Keratinocyte (primary cell): ENCODE measurements around the gene FAM120B. TPM values are rescaled to one million over a fixed set of nuclear protein-coding genes. Genes with fewer than 3 reads are reported as not detected.

Experiments
- DNase-seq: peaks from one replicate; pipeline ENCODE4 v3.0.0-alpha.2; 2011; ENCODE audit warnings: low read depth, missing footprints, low spot score
- FAIRE-seq: peaks from 2 replicates; lab custom pipeline; 2011; peaks lifted over from hg19 to GRCh38; lab: Jason Lieb, UNC
- H2AFZ ChIP-seq: 2 replicates; pipeline ENCODE4 v1.6.0; 2012; ENCODE audit warnings: low read length, control low read depth, inconsistent platforms; ENCODE audit not compliant: control insufficient read depth
- H3K27ac ChIP-seq: 2 replicates; pipeline ENCODE4 v1.5.1; 2011; ENCODE audit warnings: low read length; ENCODE audit not compliant: control insufficient read depth, insufficient read depth
- H3K27me3 ChIP-seq: 3 replicates; pipeline ENCODE4 v1.6.0; 2011; ENCODE audit warnings: low read length; ENCODE audit not compliant: control insufficient read depth, insufficient read depth; ENCODE audit errors: extremely low read depth
- H3K36me3 ChIP-seq, 2 experiments: 2 replicates in 1 of 2; 3 replicates in 1 of 2; pipeline ENCODE4 v1.5.1; 2011; ENCODE audit warnings: low read length in 2 of 2, mild to moderate bottlenecking in 1 of 2; ENCODE audit not compliant: control insufficient read depth in 2 of 2, insufficient read depth in 2 of 2; ENCODE audit errors: extremely low read depth in 1 of 2
- H3K4me1 ChIP-seq: 3 replicates; pipeline ENCODE4 v1.5.1; 2011; ENCODE audit warnings: low read length; ENCODE audit not compliant: control insufficient read depth, insufficient read depth; ENCODE audit errors: extremely low read depth
- H3K4me2 ChIP-seq: 3 replicates; pipeline ENCODE4 v1.6.0; 2011; ENCODE audit warnings: low read depth, low read length; ENCODE audit not compliant: control insufficient read depth, insufficient read depth; ENCODE audit errors: extremely low read depth
- H3K4me3 ChIP-seq, 3 experiments: fragments of 200-600 bp in 1 of 3; sonication (generic) in 1 of 3; 2 replicates in 2 of 3; 3 replicates in 1 of 3; pipeline ENCODE4 v1.5.1; 2011 to 2016; ENCODE audit warnings: low read length in 3 of 3, mild to moderate bottlenecking in 3 of 3, control low read depth in 2 of 3, inconsistent platforms in 1 of 3, low read depth in 1 of 3, mixed read lengths in 1 of 3, mixed run types in 1 of 3, moderate library complexity in 1 of 3; ENCODE audit not compliant: control insufficient read depth in 2 of 3, insufficient read depth in 2 of 3; ENCODE audit errors: extremely low read depth in 1 of 3
- H3K79me2 ChIP-seq: 2 replicates; pipeline ENCODE4 v1.6.0; 2012; ENCODE audit warnings: low read length; ENCODE audit not compliant: control insufficient read depth, insufficient read depth
- H3K9ac ChIP-seq: 3 replicates; pipeline ENCODE4 v1.6.0; 2011; ENCODE audit warnings: low read length; ENCODE audit not compliant: control insufficient read depth, insufficient read depth; ENCODE audit errors: extremely low read depth
- H3K9me1 ChIP-seq: 3 replicates; pipeline ENCODE4 v1.6.0; 2011; ENCODE audit warnings: low read length; ENCODE audit not compliant: control insufficient read depth, insufficient read depth; ENCODE audit errors: extremely low read depth
- H3K9me3 ChIP-seq: 2 replicates; pipeline ENCODE4 v1.5.1; 2012; ENCODE audit warnings: low read depth, low read length; ENCODE audit not compliant: control insufficient read depth
- H4K20me1 ChIP-seq: 3 replicates; pipeline ENCODE4 v1.6.0; 2011; ENCODE audit warnings: low read length; ENCODE audit not compliant: control insufficient read depth, insufficient read depth; ENCODE audit errors: extremely low read depth
- CTCF ChIP-seq, 3 experiments: IDR thresholded peaks in 1 of 3; conservative IDR thresholded peaks in 1 of 3; optimal IDR thresholded peaks in 1 of 3; 2 replicates in 2 of 3; 3 replicates in 1 of 3; pipeline versions ENCODE3 to v1.5.1; 2011; ENCODE audit warnings: low read length in 3 of 3, mild to moderate bottlenecking in 3 of 3, moderate library complexity in 2 of 3, control low read depth in 1 of 3, inconsistent platforms in 1 of 3; ENCODE audit not compliant: insufficient read depth in 2 of 3; ENCODE audit errors: extremely low read depth in 1 of 3
- EZH2 ChIP-seq: IDR thresholded peaks from one replicate; pipeline ENCODE4 v1.6.1; 2012; ENCODE audit warnings: inconsistent platforms, mild to moderate bottlenecking, low read length, moderate library complexity
- dilution Hi-C: fragments of 300-500 bp; cut with MboI; formaldehyde crosslinking; loops from one replicate; pipeline ENCODE4 v1.7.0; 2020; ENCODE audit warnings: low sequenced_read_pairs; ENCODE audit not compliant: extremely low pct_ligation_motif_present
- polyA plus RNA-seq, 5 experiments: library from polyadenylated mRNA; depleted of rRNA in 3 of 5; stranded (reverse) in 3 of 5; stranded (forward) in 1 of 5; unstranded in 1 of 5; fragments of >200 nt; gene quantifications; 1 replicate in 1 of 5; 2 replicates in 3 of 5; 3 replicates in 1 of 5; pipeline versions ENCODE4 v1.2.1 to v1.2.3, GENCODE V29; 2011 to 2012; ENCODE audit warnings: missing spikeins in 2 of 5, low read depth in 1 of 5, low replicate concordance in 1 of 5

Gene FAM120B
- polyA plus RNA-seq, 1 donor (not counting 4 experiments of a cell fraction or from before 2014, with no cell fraction given): 17.4 TPM

- H3K27ac ChIP-seq: no peak overlapping the region
- H3K79me2 ChIP-seq: no peaks in the 10 kb centered on the region
- H3K9me1 ChIP-seq: no peaks in the 10 kb centered on the region
- no peaks in the 10 kb centered on the region for H4K20me1 ChIP-seq
- H3K27me3 ChIP-seq: no peaks in the 10 kb centered on the region
- H3K4me3 ChIP-seq: no peak overlapping the region
- FAIRE-seq (no peak), DNase-seq (no peak)
- H3K9ac ChIP-seq: no peak overlapping the region
- TF ChIP-seq EZH2: no peak
- TF ChIP-seq CTCF (optimal IDR thresholded peaks at IDR 0.05 in 1 of 3, IDR thresholded peaks at IDR 0.05 in 1 of 3, conservative IDR thresholded peaks at IDR 0.05 in 1 of 3; ENCODE audit: extremely low read depth in 1 of 3, insufficient read depth in 2 of 3, low read length in 3 of 3): no peak
- no peaks in the 10 kb centered on the region for H3K9me3 ChIP-seq
- H3K4me2 ChIP-seq: no peak overlapping the region
- peaks cover 7% of the 10 kb centered on the region for H3K4me1 ChIP-seq
- peaks cover 0 to 5% of the 10 kb centered on the region in 2 experiments for H3K36me3 ChIP-seq
- no peak overlapping the region for H2AFZ ChIP-seq
- dilution Hi-C loops: no loop called here
These were observed 71.9 kb downstream of the FAM120B start for GRCh38 chr6:170378502-170378901.

- H3K9ac ChIP-seq: no peak overlapping the region
- dilution Hi-C loops: no loop called here
- FAIRE-seq: no peak
- no peaks in the 10 kb centered on the region for H3K27me3 ChIP-seq
- H3K4me2 ChIP-seq: no peak overlapping the region
- no peaks in the 10 kb centered on the region for H4K20me1 ChIP-seq
- H3K79me2 ChIP-seq: no peaks in the 10 kb centered on the region
- TF ChIP-seq CTCF (optimal IDR thresholded peaks at IDR 0.05 in 1 of 3, IDR thresholded peaks at IDR 0.05 in 1 of 3, conservative IDR thresholded peaks at IDR 0.05 in 1 of 3; ENCODE audit: extremely low read depth in 1 of 3, insufficient read depth in 2 of 3, low read length in 3 of 3) (no peak), EZH2 (no peak)
- no peaks in the 10 kb centered on the region for H3K9me3 ChIP-seq
- DNase-seq: no peak
- H3K9me1 ChIP-seq: no peaks in the 10 kb centered on the region
- no peak overlapping the region for H3K27ac ChIP-seq
- H2AFZ ChIP-seq: no peak overlapping the region
- no peak overlapping the region for H3K4me3 ChIP-seq
- H3K36me3 ChIP-seq: peaks cover 0 to 2% of the 10 kb centered on the region in 2 experiments
- peaks cover 12% of the 10 kb centered on the region for H3K4me1 ChIP-seq
These were observed 75.0 kb downstream of the FAM120B start for GRCh38 chr6:170381562-170381961.
